Mesenchymal stem cell (in vitro differentiated cells and primary cell): ENCODE results near the gene ESPL1.

ENCODE experiments used
- DNase-seq: peaks from one replicate; pipeline ENCODE4 v3.0.0-alpha.2; 2013
- H2AFZ ChIP-seq: one replicate; pipeline ENCODE4 v1.6.1; 2013; ENCODE audit warnings: low read depth, mild to moderate bottlenecking, control low read depth, inconsistent platforms, low read length, moderate library complexity
- H2AK5ac ChIP-seq: 2 replicates; pipeline ENCODE4 v1.6.1; 2013; ENCODE audit warnings: low read length, moderate library complexity, mild to moderate bottlenecking, inconsistent platforms; ENCODE audit not compliant: severe bottlenecking
- H2BK120ac ChIP-seq: one replicate; pipeline ENCODE4 v1.6.1; 2013; ENCODE audit warnings: low read depth, mild to moderate bottlenecking, inconsistent platforms, low read length, moderate library complexity
- H2BK12ac ChIP-seq, 2 experiments: one replicate each; pipeline ENCODE4 v1.6.1; 2013; ENCODE audit warnings: inconsistent platforms in 2 of 2, low read length in 2 of 2, mild to moderate bottlenecking in 2 of 2, moderate library complexity in 2 of 2, control low read depth in 1 of 2
- H2BK15ac ChIP-seq: one replicate; pipeline ENCODE4 v1.6.1; 2013; ENCODE audit warnings: mild to moderate bottlenecking, low read depth, inconsistent platforms; ENCODE audit not compliant: poor library complexity, severe bottlenecking
- H2BK5ac ChIP-seq: 2 replicates; pipeline ENCODE4 v1.6.1; 2013; ENCODE audit warnings: low read depth, mild to moderate bottlenecking, low read length, control low read depth, inconsistent platforms; ENCODE audit not compliant: poor library complexity, severe bottlenecking
- H3K14ac ChIP-seq, 2 experiments: one replicate each; pipeline ENCODE4 v1.6.1; 2013; ENCODE audit warnings: inconsistent platforms in 2 of 2, low read length in 2 of 2, control low read depth in 1 of 2, mild to moderate bottlenecking in 1 of 2, moderate library complexity in 1 of 2
- H3K18ac ChIP-seq, 2 experiments: one replicate each; pipeline ENCODE4 v1.6.1; 2013; ENCODE audit warnings: inconsistent platforms in 2 of 2, low read length in 2 of 2, control low read depth in 1 of 2, low read depth in 1 of 2, mild to moderate bottlenecking in 1 of 2
- H3K23ac ChIP-seq, 2 experiments: one replicate each; pipeline ENCODE4 v1.6.1; 2013; ENCODE audit warnings: inconsistent platforms in 2 of 2, low read length in 2 of 2, mild to moderate bottlenecking in 2 of 2, moderate library complexity in 2 of 2, control low read depth in 1 of 2
- H3K27ac ChIP-seq: 2 replicates; pipeline ENCODE4 v1.5.1; 2013; ENCODE audit warnings: mild to moderate bottlenecking, moderate library complexity, low read length, control low read depth, inconsistent platforms; ENCODE audit not compliant: poor library complexity, severe bottlenecking
- H3K27me3 ChIP-seq, 2 experiments: 2 replicates each; pipeline versions ENCODE4 v1.6.1 to v1.7.0; 2013; ENCODE audit warnings: low read length in 2 of 2, mild to moderate bottlenecking in 2 of 2, moderate library complexity in 2 of 2, control low read depth in 1 of 2, inconsistent platforms in 1 of 2; ENCODE audit not compliant: control insufficient read depth in 1 of 2, insufficient read depth in 1 of 2
- H3K36me3 ChIP-seq, 2 experiments: 2 replicates each; pipeline versions ENCODE4 v1.6.1 to v1.7.0; 2013; ENCODE audit warnings: low read length in 2 of 2, control low read depth in 1 of 2, inconsistent platforms in 1 of 2, low read depth in 1 of 2, mild to moderate bottlenecking in 1 of 2; ENCODE audit not compliant: insufficient read depth in 2 of 2, control insufficient read depth in 1 of 2
- H3K4ac ChIP-seq, 2 experiments: one replicate each; pipeline ENCODE4 v1.6.1; 2013; ENCODE audit warnings: inconsistent platforms in 2 of 2, low read length in 2 of 2, mild to moderate bottlenecking in 2 of 2, moderate library complexity in 2 of 2, control low read depth in 1 of 2, low read depth in 1 of 2
- H3K4me1 ChIP-seq: 2 replicates; pipeline ENCODE4 v1.6.1; 2013; ENCODE audit warnings: low read depth, low read length, control low read depth; ENCODE audit not compliant: control insufficient read depth, insufficient read depth
- H3K4me2 ChIP-seq: 2 replicates; pipeline ENCODE4 v1.6.1; 2013; ENCODE audit warnings: low read length, mild to moderate bottlenecking, inconsistent platforms; ENCODE audit not compliant: poor library complexity, severe bottlenecking
- H3K4me3 ChIP-seq, 2 experiments: 2 replicates each; pipeline versions ENCODE4 v1.5.1 to v1.7.0; 2013; ENCODE audit warnings: low read length in 2 of 2, mild to moderate bottlenecking in 2 of 2, control low read depth in 1 of 2, low read depth in 1 of 2; ENCODE audit not compliant: insufficient read depth in 1 of 2
- H3K79me1 ChIP-seq: replicated peaks from 2 replicates; pipeline ENCODE4 v1.6.1; 2013; ENCODE audit warnings: mild to moderate bottlenecking, control low read depth, low read length, inconsistent platforms; ENCODE audit not compliant: poor library complexity, severe bottlenecking
- H3K9ac ChIP-seq: 2 replicates; pipeline ENCODE4 v1.7.0; 2013; ENCODE audit warnings: mild to moderate bottlenecking, low read length, moderate library complexity
- H3K9me3 ChIP-seq: 2 replicates; pipeline ENCODE4 v1.7.0; 2013; ENCODE audit warnings: mild to moderate bottlenecking, low read length; ENCODE audit not compliant: control insufficient read depth
- H4K8ac ChIP-seq: one replicate; pipeline ENCODE4 v1.6.1; 2013; ENCODE audit warnings: inconsistent platforms, mild to moderate bottlenecking, low read length, moderate library complexity
- H4K91ac ChIP-seq: one replicate; pipeline ENCODE4 v1.6.1; 2013; ENCODE audit warnings: mild to moderate bottlenecking, low read length, inconsistent platforms
- WGBS: methylation state at CpG from one replicate; pipeline ENCODE4 v1.1.7; 2013; ENCODE audit warnings: mixed read lengths; 5-methylcytosine and 5-hydroxymethylcytosine counted together

The ESPL1 gene

DNA sequence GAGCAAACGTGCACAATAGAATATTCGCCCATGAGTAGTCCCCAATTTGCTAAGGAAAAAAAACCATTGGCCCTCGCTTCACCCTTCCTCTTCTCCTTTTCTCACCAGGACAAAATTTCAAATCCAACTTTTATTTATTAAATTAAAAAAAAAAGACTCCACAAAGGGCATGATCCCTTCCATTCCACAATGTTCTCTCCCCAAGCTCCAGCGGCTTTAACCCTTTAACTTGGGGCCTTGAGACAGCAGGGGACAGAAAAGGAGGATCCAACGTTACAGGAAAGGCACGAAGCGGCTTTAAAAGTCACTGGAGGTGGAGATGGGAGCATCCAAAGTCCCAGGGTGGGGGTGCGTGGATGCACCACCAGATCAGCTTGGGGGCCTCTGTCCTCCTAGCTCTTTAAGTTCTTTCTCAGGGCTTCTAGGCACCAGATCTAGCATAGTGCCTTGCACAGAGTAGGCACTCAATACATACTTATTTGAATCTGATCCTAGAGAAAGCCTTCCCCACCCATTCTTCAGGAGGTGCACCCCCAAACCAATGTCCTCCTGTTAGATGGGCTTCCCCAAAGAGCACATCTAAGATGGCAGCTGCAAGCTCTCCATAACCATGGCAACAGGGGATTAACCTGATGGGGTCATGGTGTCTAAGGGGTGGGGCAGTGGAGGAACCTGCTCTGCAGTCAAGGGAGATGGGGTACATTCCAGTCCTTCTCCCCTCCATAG lies 58.5 kb downstream of the ESPL1 start:
- Histone ChIP-seq H2BK5ac (no peak overlapping the region), H3K79me1 (no peaks in the 10 kb centered on the region), H3K9me3 (no peaks in the 10 kb centered on the region), H3K27me3 (peaks cover 22 to 25% of the 10 kb centered on the region in 2 experiments), H3K4me3 (no peak overlapping the region), H3K36me3 (no peaks in the 10 kb centered on the region), H3K27ac (no peak overlapping the region), H2BK12ac (no peak overlapping the region), H3K4ac (no peak overlapping the region), H3K4me2 (no peak overlapping the region), H3K23ac (no peak overlapping the region), H3K4me1 (peaks cover 20% of the 10 kb centered on the region), H2AK5ac (no peak overlapping the region), H3K14ac (no peak overlapping the region), H3K18ac (no peak overlapping the region), H3K9ac (no peak overlapping the region), H2BK15ac (no peak overlapping the region), H4K8ac (no peak overlapping the region), H4K91ac (no peak overlapping the region), H2BK120ac (no peak overlapping the region), H2AFZ (no peak overlapping the region)
- DNase-seq = no peak
- 69% methylated on average over 8 of the region's 8 CpGs for WGBS

GRCh38 chr12:53327435-53328042 lies 59.4 kb downstream of the ESPL1 start:
- Histone ChIP-seq H3K14ac (no peak overlapping the region), H2AFZ (no peak overlapping the region), H3K4me2 (no peak overlapping the region), H2AK5ac (no peak overlapping the region), H3K4me3 (no peak overlapping the region), H3K36me3 (no peaks in the 10 kb centered on the region), H3K4me1 (peaks cover 15% of the 10 kb centered on the region), H4K8ac (peak overlapping the region; percentile 24), H2BK120ac (no peak overlapping the region), H2BK5ac (no peak overlapping the region), H3K9me3 (no peaks in the 10 kb centered on the region), H4K91ac (no peak overlapping the region), H3K9ac (no peak overlapping the region), H2BK15ac (no peak overlapping the region), H2BK12ac (no peak overlapping the region), H3K79me1 (no peaks in the 10 kb centered on the region), H3K23ac (no peak overlapping the region), H3K27ac (no peak overlapping the region), H3K4ac (no peak overlapping the region), H3K18ac (no peak overlapping the region), H3K27me3 (peaks cover 30% of the 10 kb centered on the region in 2 experiments)
- DNase-seq = no peak
- WGBS = 76% methylated on average over 3 of the region's 3 CpGs

- Histone ChIP-seq H3K9me3 (no peaks in the 10 kb centered on the region), H3K27ac (no peak overlapping the region), H2BK12ac (no peak overlapping the region), H3K4me3 (no peak overlapping the region), H2AFZ (no peak overlapping the region), H4K91ac (no peak overlapping the region), H2BK5ac (no peak overlapping the region), H3K14ac (no peak overlapping the region), H3K18ac (no peak overlapping the region), H2AK5ac (no peak overlapping the region), H3K4me2 (no peak overlapping the region), H4K8ac (no peak overlapping the region), H3K36me3 (no peaks in the 10 kb centered on the region), H3K79me1 (no peaks in the 10 kb centered on the region), H3K27me3 (peaks cover 33 to 35% of the 10 kb centered on the region in 2 experiments), H3K4ac (no peak overlapping the region), H3K23ac (no peak overlapping the region), H3K9ac (no peak overlapping the region), H2BK120ac (no peak overlapping the region), H3K4me1 (peaks cover 15% of the 10 kb centered on the region), H2BK15ac (no peak overlapping the region)
- no peak for DNase-seq
- whole genome bisulfite sequencing = 53% methylated on average over 15 of the region's 16 CpGs
Observed at GRCh38 chr12:53328043-53328435, 59.9 kb downstream of the ESPL1 start.

DNA sequence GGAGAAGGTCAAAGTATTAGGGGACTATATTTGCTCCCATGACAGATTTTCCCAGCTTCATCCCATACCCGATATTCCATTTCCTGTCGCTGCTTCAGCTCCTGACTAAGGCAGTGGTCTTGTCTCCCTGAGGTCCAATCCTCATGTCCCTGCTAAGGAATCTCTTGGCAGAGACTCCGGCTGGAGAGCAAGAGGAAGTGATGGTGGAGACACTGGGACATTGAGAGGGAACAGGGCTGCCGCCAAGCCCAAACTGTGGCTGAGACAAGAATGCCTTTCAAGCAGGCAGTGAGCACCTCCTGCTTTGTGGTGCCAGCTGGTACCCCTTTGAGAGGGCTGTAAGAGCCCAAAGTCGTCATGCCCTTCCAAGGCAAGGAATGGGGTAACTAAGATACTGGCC lies 62.6 kb downstream of the ESPL1 start:
- no peak overlapping the region for H3K27ac ChIP-seq
- H3K36me3 ChIP-seq = no peaks in the 10 kb centered on the region
- H2BK5ac ChIP-seq = no peak overlapping the region

More for the DNA sequence above, 62.6 kb downstream of the ESPL1 start:
- no peak overlapping the region for H3K4me2 ChIP-seq
- H3K9me3 ChIP-seq = no peaks in the 10 kb centered on the region
- H3K23ac ChIP-seq = no peak overlapping the region
- H3K79me1 ChIP-seq = no peaks in the 10 kb centered on the region
- no peak overlapping the region for H2BK120ac ChIP-seq
- no peak for DNase-seq
- H3K14ac ChIP-seq = no peak overlapping the region
- no peak overlapping the region for H4K8ac ChIP-seq
- H2BK12ac ChIP-seq = no peak overlapping the region
- 90% methylated on average over 5 of the region's 5 CpGs for WGBS
- peak overlapping the region; percentile 29 for H4K91ac ChIP-seq
- no peak overlapping the region for H3K9ac ChIP-seq
- no peak overlapping the region for H2BK15ac ChIP-seq
- H3K18ac ChIP-seq = no peak overlapping the region
- no peak overlapping the region for H3K4ac ChIP-seq
- no peak overlapping the region for H3K4me3 ChIP-seq
- H2AFZ ChIP-seq = no peak overlapping the region
- peaks cover 55 to 60% of the 10 kb centered on the region in 2 experiments for H3K27me3 ChIP-seq
- peaks cover 5% of the 10 kb centered on the region for H3K4me1 ChIP-seq
- H2AK5ac ChIP-seq = no peak overlapping the region
